ENCODE data around the gene ID2.

ID2 gene, protein sequence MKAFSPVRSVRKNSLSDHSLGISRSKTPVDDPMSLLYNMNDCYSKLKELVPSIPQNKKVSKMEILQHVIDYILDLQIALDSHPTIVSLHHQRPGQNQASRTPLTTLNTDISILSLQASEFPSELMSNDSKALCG

DNA sequence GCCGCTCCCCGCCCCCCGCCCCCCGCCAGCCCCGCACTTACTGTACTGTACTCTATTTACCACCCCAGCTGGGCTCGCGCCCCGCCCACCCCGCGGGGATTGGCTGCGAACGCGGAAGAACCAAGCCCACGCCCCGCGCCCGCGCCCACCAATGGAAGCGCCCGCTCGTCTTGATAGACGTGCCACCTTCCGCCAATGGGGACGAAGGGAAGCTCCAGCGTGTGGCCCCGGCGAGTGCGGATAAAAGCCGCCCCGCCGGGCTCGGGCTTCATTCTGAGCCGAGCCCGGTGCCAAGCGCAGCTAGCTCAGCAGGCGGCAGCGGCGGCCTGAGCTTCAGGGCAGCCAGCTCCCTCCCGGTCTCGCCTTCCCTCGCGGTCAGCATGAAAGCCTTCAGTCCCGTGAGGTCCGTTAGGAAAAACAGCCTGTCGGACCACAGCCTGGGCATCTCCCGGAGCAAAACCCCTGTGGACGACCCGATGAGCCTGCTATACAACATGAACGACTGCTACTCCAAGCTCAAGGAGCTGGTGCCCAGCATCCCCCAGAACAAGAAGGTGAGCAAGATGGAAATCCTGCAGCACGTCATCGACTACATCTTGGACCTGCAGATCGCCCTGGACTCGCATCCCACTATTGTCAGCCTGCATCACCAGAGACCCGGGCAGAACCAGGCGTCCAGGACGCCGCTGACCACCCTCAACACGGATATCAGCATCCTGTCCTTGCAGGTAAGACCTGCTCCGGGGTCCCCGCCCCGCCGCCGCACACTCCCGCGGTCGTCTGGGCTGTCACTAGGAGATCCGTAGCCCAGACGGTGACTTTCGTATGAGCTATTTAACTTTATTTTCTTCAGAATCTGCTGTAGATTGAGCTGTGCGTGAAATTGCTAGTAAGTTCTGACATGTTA lies at the start of gene ID2:
TSS of gene ID2 (plus strand) at position 271 of the 907 bp plus-strand sequence. CDS start at position 381, 110 bp downstream.
- DNase-seq (ENCODE audit: low spot score), result peak; percentile 99

GRCh38 chr2:8632755-8633154 lies 49.1 kb upstream of the ID2 start:
- DNase-seq (ENCODE audit: low spot score), result no peak

DNA sequence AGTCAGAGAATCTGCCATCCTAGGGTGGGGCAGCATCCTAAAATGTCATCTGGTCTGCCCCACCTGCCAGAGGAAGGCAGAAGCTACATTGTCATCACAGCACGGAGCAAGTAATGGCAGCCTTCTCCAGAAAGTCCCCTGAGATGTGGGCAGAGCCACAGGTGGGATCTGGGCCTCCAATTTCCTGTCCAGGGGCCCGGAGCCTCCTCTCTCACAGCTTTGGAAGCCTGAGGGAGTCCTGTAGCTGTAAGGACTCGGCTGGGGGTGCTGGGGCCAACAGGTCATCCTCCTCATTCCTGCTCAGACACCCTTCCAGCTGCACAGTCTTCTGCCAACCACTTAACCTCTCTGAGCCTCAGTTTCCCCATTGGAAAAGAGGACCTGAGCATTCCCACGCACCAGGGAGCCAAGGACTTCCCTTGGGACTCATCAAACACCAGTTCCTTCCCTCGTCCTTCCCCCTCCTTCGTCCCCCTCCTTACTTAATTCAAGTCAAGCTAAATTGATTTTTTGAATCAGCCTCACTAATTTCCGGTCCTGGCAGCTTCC lies 48.6 kb upstream of the ID2 start:
- DNase-seq (ENCODE audit: low spot score), result no peak

- DNase-seq (ENCODE audit: low spot score), result no peak
Observed at GRCh38 chr2:8633735-8634313, 48.0 kb upstream of the ID2 start.

DNA sequence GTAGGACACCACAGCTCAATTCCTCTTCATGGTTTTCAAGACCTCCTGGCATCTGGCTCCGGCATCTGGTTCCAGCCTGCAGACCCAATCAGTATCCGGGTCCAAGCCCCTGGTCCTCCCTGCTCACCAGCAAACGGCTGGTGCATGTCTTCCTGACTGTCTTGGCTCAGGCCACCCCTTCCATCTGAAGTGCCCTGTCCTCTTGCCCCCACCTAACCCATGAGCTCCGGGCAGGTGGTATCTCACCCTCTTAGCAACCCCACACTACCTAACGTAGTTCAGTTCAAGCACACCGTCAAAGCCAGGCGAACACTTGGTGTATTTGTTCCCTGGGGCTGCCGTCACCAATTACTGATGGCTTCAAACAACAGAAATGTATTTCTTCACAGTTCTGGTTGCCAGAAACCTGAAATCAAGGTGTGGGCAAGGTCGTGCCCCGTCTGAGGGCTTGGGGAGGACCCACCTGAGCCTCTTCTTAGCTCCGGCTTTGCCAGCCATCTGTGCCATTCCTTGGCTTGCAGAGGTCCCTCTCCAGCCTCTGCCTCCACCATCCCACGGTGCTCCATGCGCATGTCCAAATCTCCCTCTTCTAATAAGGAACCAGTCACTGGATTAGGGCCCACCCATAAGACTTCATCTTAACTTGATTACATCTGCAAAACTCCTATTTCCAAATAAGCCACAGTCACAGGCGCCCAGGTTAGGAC lies 47.2 kb upstream of the ID2 start:
- no peak for DNase-seq (ENCODE audit: low spot score)

DNA sequence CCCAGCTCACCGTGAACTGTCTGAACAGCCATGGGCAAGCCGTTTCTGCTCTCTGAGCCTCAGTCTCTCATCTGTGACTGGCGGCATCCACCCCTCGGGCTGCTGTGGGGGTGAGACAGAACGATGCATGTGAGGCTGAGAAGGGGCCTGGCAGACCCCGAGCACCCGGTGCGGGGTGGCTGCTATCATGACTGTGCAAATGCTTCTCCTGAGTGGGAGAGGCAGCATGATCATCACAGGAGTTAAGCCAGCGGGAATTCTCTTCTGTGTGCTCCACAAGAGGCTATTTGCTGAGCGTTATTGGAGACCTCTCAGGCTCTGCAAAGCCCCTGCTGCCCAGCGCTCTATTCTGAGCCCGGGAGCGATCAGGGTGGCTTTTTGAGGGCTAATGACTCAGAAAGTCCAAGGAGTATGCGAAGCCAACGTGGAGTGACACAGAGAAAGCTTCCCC lies 45.8 kb upstream of the ID2 start:
- DNase-seq (ENCODE audit: low spot score), result no peak

DNA sequence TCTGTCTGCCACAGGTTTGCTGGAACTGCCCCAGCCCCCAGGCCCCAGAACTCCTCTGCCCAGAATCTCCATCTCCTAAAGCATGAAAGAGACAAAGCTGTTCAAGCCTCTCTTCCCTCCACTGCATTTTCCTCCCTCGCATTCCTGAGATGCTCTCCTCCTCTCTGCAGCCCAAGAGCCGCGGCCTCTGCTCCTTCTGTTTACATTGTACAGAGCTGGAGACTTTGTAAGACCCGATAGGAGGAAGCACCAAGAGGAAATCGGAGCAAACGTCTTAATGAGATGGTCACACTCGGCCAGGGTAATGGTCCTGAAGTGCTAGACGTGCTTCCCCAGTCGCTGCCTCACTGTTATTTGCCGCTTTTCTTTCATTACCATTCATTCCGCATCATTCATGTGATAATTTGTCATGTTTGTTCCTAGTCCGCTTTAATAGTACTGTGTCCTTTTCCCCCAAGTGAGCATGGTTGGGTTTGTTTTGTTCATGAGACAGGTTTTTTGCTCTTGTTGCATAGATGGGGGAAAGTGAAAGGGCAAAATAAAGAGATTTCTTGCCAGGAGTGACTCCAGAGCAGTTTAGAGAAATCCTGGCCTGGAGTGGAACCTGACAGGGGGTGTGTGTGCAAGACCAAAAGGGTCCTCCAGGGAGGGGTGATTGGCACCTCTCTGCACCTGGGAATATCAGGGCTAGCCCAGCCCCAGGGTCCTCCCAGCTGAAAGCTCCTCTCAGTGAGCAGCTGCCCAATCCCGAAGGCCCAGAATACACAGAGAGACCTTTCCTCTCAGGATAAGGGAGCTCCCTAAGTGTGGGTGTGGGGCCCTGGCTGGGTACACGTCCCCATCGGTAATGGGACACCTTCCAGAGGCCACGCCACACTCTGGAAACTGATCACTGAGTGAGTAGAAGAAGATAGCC lies 44.9 kb upstream of the ID2 start:
- no peak for DNase-seq (ENCODE audit: low spot score)

DNA sequence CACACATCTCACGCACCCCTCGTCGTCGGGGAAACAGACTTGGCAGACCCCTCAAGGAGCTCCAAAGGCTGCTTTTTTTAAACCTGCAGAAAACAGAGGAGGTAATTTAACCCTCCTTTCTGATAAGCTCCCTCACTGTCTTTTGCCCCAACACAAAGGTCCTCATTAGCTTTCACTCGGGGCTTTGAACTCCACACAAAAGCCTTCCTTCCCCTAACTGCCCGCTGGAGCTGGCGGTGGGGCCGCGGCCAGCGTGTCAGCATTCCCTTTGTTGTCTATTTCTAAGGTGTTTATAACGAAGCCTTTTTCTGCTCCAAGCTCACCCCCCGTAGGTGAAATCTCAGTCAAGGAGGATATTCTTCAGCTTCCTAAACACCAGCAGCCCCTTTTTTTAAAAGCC lies 43.5 kb upstream of the ID2 start:
- no peak for DNase-seq (ENCODE audit: low spot score)

GRCh38 chr2:8639122-8639635 lies 42.7 kb upstream of the ID2 start:
- no peak for DNase-seq (ENCODE audit: low spot score)

DNA sequence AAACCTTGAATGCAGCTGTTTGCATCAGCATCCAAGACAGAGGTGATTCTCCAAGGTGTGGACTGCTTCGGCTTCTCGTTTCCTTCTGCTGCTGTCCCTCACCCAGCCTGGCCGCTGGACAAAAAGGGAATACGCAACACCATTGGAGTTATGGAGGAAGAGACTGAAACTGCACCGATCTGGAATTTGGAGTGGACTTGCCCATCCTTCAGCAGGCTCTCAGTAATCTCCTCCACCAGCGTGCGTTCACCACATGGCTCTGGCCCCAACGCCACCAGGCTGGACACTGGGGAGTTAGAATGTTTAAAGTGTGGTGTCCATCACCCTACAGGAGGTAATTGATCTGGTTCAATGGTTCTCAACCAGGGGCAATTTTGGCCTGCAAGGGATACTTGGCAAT lies 41.4 kb upstream of the ID2 start:
- DNase-seq (ENCODE audit: low spot score), result no peak

DNA sequence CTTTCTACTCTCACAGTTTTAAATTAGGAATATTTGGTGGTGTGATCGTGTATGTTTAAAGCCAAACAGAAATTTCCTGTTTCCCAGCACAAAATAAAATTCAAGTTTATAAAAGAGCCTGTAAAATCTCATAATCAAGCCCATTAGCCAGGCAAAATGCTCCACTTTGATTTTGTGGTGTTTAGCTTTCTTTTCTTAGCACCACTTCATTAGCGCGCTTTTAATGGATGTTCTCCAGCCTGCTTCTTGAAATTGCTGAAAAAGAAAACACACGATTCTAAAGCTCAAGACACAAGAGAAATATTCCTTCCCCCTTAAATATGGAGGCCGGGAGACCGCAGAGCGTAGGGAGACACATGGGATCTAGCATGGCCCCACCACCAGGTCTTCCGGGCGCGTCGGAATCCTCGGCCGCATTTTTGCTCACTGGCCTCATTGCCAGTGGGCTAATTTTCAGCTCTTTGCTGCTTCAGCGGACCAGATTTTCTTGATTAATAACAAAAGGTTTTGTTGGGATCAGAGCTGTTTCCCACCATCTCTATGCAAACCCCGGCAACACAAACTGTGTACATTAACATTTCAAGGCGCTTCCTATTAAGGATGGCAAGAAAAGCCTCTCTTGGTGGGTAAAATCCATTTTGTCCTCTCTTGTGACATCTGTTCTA lies 40.4 kb upstream of the ID2 start:
- DNase-seq (ENCODE audit: low spot score), result no peak

GRCh38 chr2:8642366-8643068 lies 39.3 kb upstream of the ID2 start:
- DNase-seq (ENCODE audit: low spot score), result no peak

GRCh38 chr2:8643250-8643995 lies 38.4 kb upstream of the ID2 start:
- no peak for DNase-seq (ENCODE audit: low spot score)

DNA sequence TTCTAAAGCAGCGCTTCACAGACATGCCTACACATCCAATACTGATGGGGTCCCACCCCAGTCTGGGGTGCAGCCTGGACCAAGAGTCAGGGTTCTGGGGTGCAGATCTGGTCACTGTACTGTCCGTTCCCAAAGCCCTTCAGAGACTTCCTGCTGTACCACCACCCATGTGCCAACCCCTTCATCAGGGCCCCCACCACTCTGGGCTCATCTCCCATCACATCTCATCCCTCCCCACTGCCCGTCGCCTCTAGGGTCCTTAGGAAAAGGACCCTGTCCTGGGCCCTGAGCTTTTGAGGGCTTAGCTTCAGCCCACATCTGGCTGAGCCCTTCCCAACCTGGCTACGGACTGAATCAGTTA lies 37.9 kb upstream of the ID2 start:
- no peak for DNase-seq (ENCODE audit: low spot score)

DNA sequence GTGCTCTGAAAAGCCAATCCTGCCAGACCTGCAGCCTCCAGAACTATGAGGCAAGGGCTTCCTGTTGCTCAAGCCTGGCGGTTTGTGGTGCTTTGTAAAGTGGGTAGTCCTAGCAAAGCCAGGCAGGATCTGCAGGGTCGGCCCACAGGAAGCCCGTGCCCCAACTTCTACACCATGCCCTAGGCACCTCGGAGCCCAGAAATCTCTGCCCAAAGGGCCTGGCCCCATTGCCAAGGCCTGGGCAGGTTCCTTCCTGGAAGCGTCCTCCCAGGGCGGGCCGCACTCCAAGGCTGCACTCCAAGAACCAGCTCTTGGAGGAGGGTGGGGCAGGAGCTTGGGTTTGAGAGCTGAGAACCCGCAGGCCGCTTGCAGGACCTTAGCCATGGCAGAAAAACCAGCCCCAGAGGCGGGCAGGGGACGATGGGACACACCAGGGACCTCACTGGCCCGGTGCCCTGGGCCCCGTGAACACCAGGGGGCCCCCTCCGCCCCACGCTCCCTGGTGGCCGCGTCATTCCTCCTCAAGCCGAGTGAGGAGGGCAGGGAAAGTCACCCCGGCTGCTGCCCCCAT lies 37.2 kb upstream of the ID2 start:
- no peak for DNase-seq (ENCODE audit: low spot score)

DNA sequence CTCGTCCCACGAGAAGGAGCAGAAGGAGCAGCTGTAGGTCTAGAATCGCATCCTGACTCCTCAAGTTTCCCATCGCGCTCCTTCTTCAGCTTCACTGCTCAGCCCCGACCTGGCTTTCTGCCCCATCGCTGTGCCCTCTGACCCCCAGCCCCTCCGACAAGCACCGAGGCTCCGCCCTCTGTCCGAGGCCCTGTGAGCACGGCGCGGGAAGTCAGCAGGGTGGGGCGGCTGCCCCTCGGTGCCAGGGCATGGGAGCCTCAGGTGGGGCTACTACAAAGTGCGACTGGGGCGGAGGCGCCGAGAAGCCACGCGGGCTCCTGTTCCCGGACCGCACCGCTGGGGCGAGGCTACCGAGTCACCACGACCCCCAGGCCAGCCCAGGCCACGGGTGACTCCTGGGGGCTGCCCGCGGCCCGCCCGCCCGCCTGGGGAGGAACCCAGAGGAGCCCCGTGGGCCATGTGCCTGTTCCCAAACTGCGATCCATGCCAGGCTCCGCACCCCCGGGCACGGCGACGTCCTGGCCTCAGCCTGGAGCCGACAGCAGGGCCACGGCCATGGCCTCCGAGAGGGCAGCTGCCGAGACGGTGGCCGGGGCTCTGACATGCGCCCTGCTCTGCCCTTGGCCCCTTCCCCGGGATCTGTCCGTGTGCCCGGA lies 36.6 kb upstream of the ID2 start:
- DNase-seq (ENCODE audit: low spot score), result no peak

GRCh38 chr2:8646731-8647461 lies 35.0 kb upstream of the ID2 start:
- DNase-seq (ENCODE audit: low spot score), result no peak

DNA sequence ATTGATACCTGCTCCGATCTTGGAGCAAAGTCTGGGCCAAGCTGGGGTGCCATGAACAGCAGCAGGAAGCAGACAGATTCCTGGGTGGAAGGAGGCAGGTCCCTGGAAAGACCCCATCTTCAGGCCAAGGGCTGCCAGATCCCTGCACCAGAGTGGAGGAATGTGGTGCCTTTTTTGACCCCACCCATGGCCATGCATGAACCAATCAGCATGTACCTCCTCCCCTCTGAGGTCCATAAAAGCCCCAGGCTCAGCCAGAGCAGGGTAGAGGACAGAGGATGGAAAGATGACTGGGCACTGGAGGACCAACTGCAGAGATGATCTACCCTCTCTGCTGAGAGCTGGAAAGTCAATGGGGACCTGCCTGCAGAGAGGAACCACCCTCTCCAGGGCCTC lies 34.4 kb upstream of the ID2 start:
- no peak for DNase-seq (ENCODE audit: low spot score)

Data from CD4-positive, alpha-beta T cell treated with Interleukin-2 at 100 ng/mL for 4 hours (primary cell).